H1 (cell line): ENCODE data around the gene ROR1. TPM values are rescaled to one million over a fixed set of nuclear protein-coding genes. Genes with fewer than 3 reads are reported as not detected.

ENCODE experiments used
- CTCF ChIA-PET: fragments of 300-600 bp; sonication (Branson Sonifier 250); formaldehyde crosslinking; loops from one replicate; lab custom pipeline; 2021; ENCODE audit not compliant: partially characterized antibody; lab: Charles Lee
- POLR2A ChIA-PET: fragments of 300-600 bp; sonication (Branson Sonifier 250); formaldehyde crosslinking; loops from one replicate; lab custom pipeline; 2021; ENCODE audit warnings: inconsistent platforms; ENCODE audit not compliant: partially characterized antibody; lab: Charles Lee
- DNase-seq, 2 experiments: peaks; one replicate each; pipeline versions ENCODE4 v3.0.0 to v3.0.0-alpha.2; 2010 to 2022; ENCODE audit warnings: low spot score in 2 of 2, low read depth in 1 of 2, mixed read lengths in 1 of 2
- FAIRE-seq: peaks from 2 replicates; lab custom pipeline; 2011; peaks lifted over from hg19 to GRCh38; lab: Jason Lieb, UNC
- H2AFZ ChIP-seq: 2 replicates; pipeline ENCODE4 v1.8.1; 2012; ENCODE audit warnings: low read length, inconsistent platforms
- H2AK5ac ChIP-seq: 2 replicates; pipeline ENCODE4 v1.6.1; 2013; ENCODE audit warnings: low read depth, low read length
- H2BK120ac ChIP-seq: replicated peaks from 2 replicates; pipeline ENCODE3; 2013; ENCODE audit warnings: low read depth, low read length, inconsistent platforms
- H2BK12ac ChIP-seq: 2 replicates; pipeline ENCODE4 v1.6.1; 2013; ENCODE audit warnings: low read depth, low read length
- H2BK15ac ChIP-seq: 2 replicates; pipeline ENCODE4 v1.6.1; 2013; ENCODE audit warnings: low read length
- H2BK20ac ChIP-seq: 2 replicates; pipeline ENCODE4 v1.6.1; 2013; ENCODE audit warnings: low read length
- H2BK5ac ChIP-seq: 2 replicates; pipeline ENCODE4 v1.6.1; 2013; ENCODE audit warnings: low read depth, low read length
- H3K14ac ChIP-seq: 2 replicates; pipeline ENCODE4 v1.6.1; 2013; ENCODE audit warnings: inconsistent platforms; ENCODE audit not compliant: insufficient read length
- H3K18ac ChIP-seq: 2 replicates; pipeline ENCODE4 v1.6.1; 2013; ENCODE audit warnings: low read length; ENCODE audit errors: extremely low read depth
- H3K23ac ChIP-seq: 2 replicates; pipeline ENCODE4 v1.6.1; 2013; ENCODE audit warnings: inconsistent platforms; ENCODE audit not compliant: insufficient read length
- H3K23me2 ChIP-seq: 2 replicates; pipeline ENCODE4 v1.6.1; 2013; ENCODE audit warnings: low read depth, low read length
- H3K27ac ChIP-seq: 2 replicates; pipeline ENCODE4 v1.6.1; 2011; ENCODE audit warnings: low read depth, low read length, inconsistent platforms
- H3K27me3 ChIP-seq, 4 experiments: replicated peaks in 1 of 4; 1 replicate in 1 of 4; 2 replicates in 3 of 4; pipeline versions ENCODE4 v1.6.1 to v1.8.1; 2011 to 2013; ENCODE audit warnings: low read length in 3 of 4, mild to moderate bottlenecking in 3 of 4, inconsistent platforms in 2 of 4, mixed read lengths in 2 of 4, moderate library complexity in 1 of 4; ENCODE audit not compliant: control insufficient read depth in 3 of 4, insufficient read depth in 3 of 4; ENCODE audit errors: extremely low read depth in 1 of 4
- H3K36me3 ChIP-seq, 4 experiments: 2 replicates each; pipeline versions ENCODE4 v1.6.1 to v1.8.1; 2011 to 2013; ENCODE audit warnings: mild to moderate bottlenecking in 4 of 4, low read length in 3 of 4, moderate library complexity in 2 of 4, control low read depth in 1 of 4, inconsistent platforms in 1 of 4; ENCODE audit not compliant: insufficient read depth in 4 of 4, control insufficient read depth in 2 of 4
- H3K4ac ChIP-seq: replicated peaks from 2 replicates; pipeline ENCODE3; 2013; ENCODE audit warnings: low read length, low read depth, mixed read lengths, inconsistent platforms; ENCODE audit not compliant: insufficient read length
- H3K4me1 ChIP-seq, 4 experiments: replicated peaks in 1 of 4; 1 replicate in 1 of 4; 2 replicates in 3 of 4; pipeline versions ENCODE4 v1.6.1 to v1.8.1; 2011 to 2013; ENCODE audit warnings: low read length in 3 of 4, inconsistent platforms in 2 of 4, mixed read lengths in 1 of 4; ENCODE audit not compliant: insufficient read depth in 4 of 4, control insufficient read depth in 3 of 4
- H3K4me2 ChIP-seq, 2 experiments: 2 replicates each; pipeline versions ENCODE4 v1.6.1 to v1.8.1; 2011 to 2013; ENCODE audit warnings: low read depth in 2 of 2, low read length in 2 of 2, control low read depth in 1 of 2, inconsistent platforms in 1 of 2, mild to moderate bottlenecking in 1 of 2; ENCODE audit not compliant: insufficient read depth in 1 of 2
- H3K4me3 ChIP-seq, 4 experiments: fragments of 200-600, 300-600 bp in 1 of 4; sonication (generic), shearing (Covaris generic), sonication (Bioruptor Twin) in 1 of 4; 2 replicates each; pipeline versions ENCODE4 v1.5.1 to v1.8.1; 2011 to 2016; ENCODE audit warnings: low read length in 4 of 4, low read depth in 3 of 4, control low read depth in 2 of 4, inconsistent platforms in 2 of 4, mild to moderate bottlenecking in 2 of 4, mixed read lengths in 1 of 4, moderate library complexity in 1 of 4; ENCODE audit not compliant: insufficient read depth in 2 of 4; ENCODE audit errors: extremely low read depth in 1 of 4
- H3K56ac ChIP-seq: replicated peaks from 2 replicates; pipeline ENCODE3; 2013; ENCODE audit warnings: low read depth, mild to moderate bottlenecking, mixed read lengths, low read length, inconsistent platforms; ENCODE audit not compliant: insufficient read length
- H3K79me1 ChIP-seq: 2 replicates; pipeline ENCODE4 v1.6.1; 2013; ENCODE audit warnings: low read depth, low read length, control low read depth
- H3K79me2 ChIP-seq, 2 experiments: 2 replicates each; pipeline versions ENCODE4 v1.6.1 to v1.8.1; 2012 to 2013; ENCODE audit warnings: low read length in 2 of 2, mild to moderate bottlenecking in 2 of 2, inconsistent platforms in 1 of 2; ENCODE audit not compliant: insufficient read depth in 2 of 2, control insufficient read depth in 1 of 2
- H3K9ac ChIP-seq, 4 experiments: replicated peaks in 1 of 4; 1 replicate in 1 of 4; 2 replicates in 3 of 4; pipeline versions ENCODE4 v1.6.1 to v1.8.1; 2011 to 2013; ENCODE audit warnings: low read depth in 3 of 4, low read length in 3 of 4, control low read depth in 2 of 4, mild to moderate bottlenecking in 2 of 4, moderate library complexity in 2 of 4, inconsistent platforms in 1 of 4; ENCODE audit errors: extremely low read depth in 1 of 4
- H3K9me3 ChIP-seq, 2 experiments: 2 replicates each; pipeline versions ENCODE4 v1.6.1 to v1.8.1; 2012 to 2013; ENCODE audit warnings: mild to moderate bottlenecking in 2 of 2, moderate library complexity in 2 of 2, control low read depth in 1 of 2, inconsistent platforms in 1 of 2, low read depth in 1 of 2, low read length in 1 of 2, mixed read lengths in 1 of 2; ENCODE audit not compliant: insufficient read depth in 2 of 2
- H4K20me1 ChIP-seq, 2 experiments: replicated peaks in 1 of 2; 2 replicates each; pipeline versions ENCODE3 to v1.8.1; 2011 to 2013; ENCODE audit warnings: inconsistent platforms in 2 of 2, low read length in 2 of 2, mild to moderate bottlenecking in 1 of 2; ENCODE audit not compliant: insufficient read depth in 2 of 2, control insufficient read depth in 1 of 2
- H4K5ac ChIP-seq: 2 replicates; pipeline ENCODE4 v1.6.1; 2013; ENCODE audit warnings: low read length, low read depth, mixed read lengths, inconsistent platforms; ENCODE audit not compliant: insufficient read length
- H4K8ac ChIP-seq: 2 replicates; pipeline ENCODE4 v1.8.0; 2013; ENCODE audit warnings: mild to moderate bottlenecking, moderate library complexity, low read length, inconsistent platforms; ENCODE audit not compliant: insufficient read depth; ENCODE audit errors: extremely low read depth
- H4K91ac ChIP-seq: replicated peaks from 2 replicates; pipeline ENCODE3; 2013; ENCODE audit warnings: low read length, mixed read lengths, inconsistent platforms; ENCODE audit not compliant: insufficient read length
- CTBP2 ChIP-seq: IDR thresholded peaks from 2 replicates; pipeline ENCODE4 v1.7.0; 2011; ENCODE audit warnings: borderline replicate concordance, mild to moderate bottlenecking, moderate library complexity, mixed read lengths, low read length; ENCODE audit not compliant: insufficient read depth, insufficient read length
- E2F6 ChIP-seq: IDR thresholded peaks from 2 replicates; pipeline ENCODE4 v1.6.1; 2012; ENCODE audit warnings: inconsistent platforms
- KDM4A ChIP-seq: IDR thresholded peaks from one replicate; pipeline ENCODE4 v1.7.1; 2012; ENCODE audit warnings: low read depth, mild to moderate bottlenecking, moderate library complexity, low read length, inconsistent platforms; ENCODE audit not compliant: severe bottlenecking
- WGBS, 2 experiments: shearing (Covaris generic) in 1 of 2; methylation state at CpG; one replicate each; pipeline versions ENCODE4 v1.1.6 to v1.1.7; 2013 to 2015; ENCODE audit warnings: low lambda C conversion rate in 2 of 2, mixed read lengths in 2 of 2, inconsistent platforms in 1 of 2, low coverage in 1 of 2, missing lambda C conversion rate in 1 of 2; ENCODE audit not compliant: insufficient replicate concordance in 2 of 2, insufficient coverage in 1 of 2, insufficient read length in 1 of 2; ENCODE audit errors: extremely low coverage in 1 of 2, missing lambda C conversion rate in 1 of 2; 5-methylcytosine and 5-hydroxymethylcytosine counted together
- polyA plus RNA-seq, 7 experiments: library from polyadenylated mRNA; depleted of rRNA in 3 of 7; stranded (reverse) in 5 of 7; unstranded in 2 of 7; fragments of >200 nt in 5 of 7; fragments of 200-250 nt in 2 of 7; gene quantifications; 1 replicate in 5 of 7; 2 replicates in 1 of 7; 4 replicates in 1 of 7; pipeline versions ENCODE4 v1.2.1 to v1.2.3, GENCODE V29; 2011 to 2013; ENCODE audit warnings: missing spikeins in 2 of 7, mixed read lengths in 2 of 7
- total RNA-seq: library from RNA; stranded (reverse); fragmentation: NEBNext Ultra II Directional; extraction: Animal tissue kit (Norgen Biotek cat#: 25700); gene quantifications from 2 replicates; pipeline ENCODE4 v1.2.1, GENCODE V29; 2021

ROR1 gene
- total and polyA plus RNA-seq, 2 of the 8 experiments (the other 6 are each of a cell fraction or from before 2014, with no cell fraction given) = 33.6 to 73.6 TPM

GRCh38 chr1:63773496-63773814 lies 362 bp upstream of the ROR1 start:
- Histone ChIP-seq H2BK15ac (0 out of 2 replicates have a peak overlapping the region, but pooled peaks have one; percentile 40), H3K79me1 (no peaks in the 10 kb centered on the region), H4K5ac (peak overlapping the region; percentile 63), H2BK120ac (peak overlapping the region; percentile 91), H3K9me3 (no peaks in the 10 kb centered on the region), H3K4me1 (peaks cover 16 to 30% (median 18%) of the 10 kb centered on the region in 4 experiments; a peak in 6 of 7 replicates), H2BK5ac (peak overlapping the region; percentile 80; the same call in 1 of the 2 replicates), H3K4me3 (peak overlapping the region; percentile 79 to 89 (median 82)), H2AK5ac (peak overlapping the region; percentile 79; the same call in 1 of the 2 replicates), H2BK20ac (peak overlapping the region; percentile 62; the same call in 1 of the 2 replicates), H4K8ac (no peak overlapping the region), H4K91ac (peak overlapping the region; percentile 49), H3K18ac (peak overlapping the region; percentile 97), H3K27me3 (no peaks in the 10 kb centered on the region), H4K20me1 (peaks cover 0 to 2% of the 10 kb centered on the region in 2 experiments), H3K23me2 (peaks cover 8% of the 10 kb centered on the region), H3K14ac (no peak overlapping the region), H3K27ac (no peak overlapping the region), H3K23ac (no peak overlapping the region), H3K79me2 (peaks cover 15 to 37% of the 10 kb centered on the region in 2 experiments), H3K4me2 (peak overlapping the region; percentile 86 to 93), H3K36me3 (no peaks in the 10 kb centered on the region; a peak in 1 of 8 replicates), H2BK12ac (peak overlapping the region; percentile 92; the same call in 1 of the 2 replicates), H3K56ac (no peak overlapping the region), H3K4ac (peak overlapping the region; percentile 47), H3K9ac (peak overlapping the region in 2 of 4 experiments; percentile 25 to 53; a peak in 2 of 7 replicates), H2AFZ (peak overlapping the region; percentile 24; the same call in 1 of the 2 replicates)
- ChIA-PET POLR2A (interaction anchor here (1.0 to 3.5 kb wide), 5 partner anchors 9 to 150 kb away, joined by 3 to 13 read pairs (median 4); no protein-coding TSS in a partner anchor), CTCF (interaction anchor here (0.7 to 2.1 kb wide), 18 partner anchors 8 to 364 kb away, joined by 3 to 11 read pairs (median 4); no protein-coding TSS in a partner anchor)
- FAIRE-seq (no peak), DNase-seq (no peak)
- TF ChIP-seq CTBP2 = no peak
- no peak for TF ChIP-seq E2F6
- peak; percentile 34 for TF ChIP-seq KDM4A
- WGBS, 2 experiments = 3% methylated on average over 9 of the region's 9 CpGs; no CpG with 5 or more reads in 1 of the 2 experiments
